GM21619 (cell line): ENCODE results near the gene SRRT.

Experiments
- ATAC-seq: cut with Tn5 transposase; IDR thresholded peaks from one replicate; pipeline ENCODE4 v1.9.1; 2021; ENCODE audit not compliant: unreplicated experiment

SRRT gene

DNA sequence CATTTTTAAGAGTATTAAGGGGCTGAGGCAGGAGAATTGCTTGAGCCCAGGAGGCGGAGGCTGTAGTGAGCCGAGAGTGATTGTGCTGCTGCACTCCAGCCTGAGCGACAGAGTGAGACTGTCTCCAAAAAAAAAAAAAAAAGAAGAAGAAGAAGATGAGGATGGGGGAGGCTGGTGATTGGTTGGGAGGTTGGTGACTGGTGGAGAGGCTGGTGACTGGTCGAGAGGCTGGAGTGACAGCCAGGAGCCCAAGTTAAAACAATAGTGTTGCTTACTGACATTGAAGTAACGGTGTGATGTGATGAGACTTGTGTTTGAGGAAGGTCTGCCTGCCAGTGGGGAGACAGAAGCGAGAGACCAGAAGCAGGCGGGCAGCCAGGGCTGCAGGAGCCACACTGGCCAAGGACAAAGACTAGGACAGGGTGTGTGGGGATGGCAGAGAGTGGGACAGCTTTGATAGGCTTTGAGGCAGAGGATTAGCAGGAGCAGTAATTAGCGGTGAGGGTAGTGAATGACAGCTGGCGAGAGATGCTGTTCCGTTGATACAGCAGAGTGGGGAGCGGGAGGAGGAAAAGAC is 4.9 kb downstream of the SRRT start:
- no peak for ATAC-seq

DNA sequence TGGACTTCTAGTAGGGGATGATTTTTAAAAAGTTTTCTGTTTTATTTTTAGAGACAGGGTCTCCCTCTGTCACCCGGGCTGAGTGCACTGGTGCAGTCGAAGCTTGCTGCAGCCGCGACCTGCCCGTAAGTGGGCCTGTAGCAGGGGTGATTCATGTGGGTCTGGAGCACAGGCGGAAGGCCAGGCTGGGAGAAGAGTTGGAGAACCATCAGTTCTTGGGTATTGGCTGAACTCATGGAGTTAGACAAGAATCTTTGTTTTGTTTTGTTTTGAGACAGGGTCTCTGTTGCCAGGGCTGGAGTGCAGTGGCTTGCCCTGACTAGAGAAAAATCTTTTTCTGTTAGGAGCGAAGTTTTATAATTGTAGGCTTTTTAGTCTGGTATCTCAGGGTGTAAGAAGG is 5.7 kb downstream of the SRRT start:
- ATAC-seq: no peak

DNA sequence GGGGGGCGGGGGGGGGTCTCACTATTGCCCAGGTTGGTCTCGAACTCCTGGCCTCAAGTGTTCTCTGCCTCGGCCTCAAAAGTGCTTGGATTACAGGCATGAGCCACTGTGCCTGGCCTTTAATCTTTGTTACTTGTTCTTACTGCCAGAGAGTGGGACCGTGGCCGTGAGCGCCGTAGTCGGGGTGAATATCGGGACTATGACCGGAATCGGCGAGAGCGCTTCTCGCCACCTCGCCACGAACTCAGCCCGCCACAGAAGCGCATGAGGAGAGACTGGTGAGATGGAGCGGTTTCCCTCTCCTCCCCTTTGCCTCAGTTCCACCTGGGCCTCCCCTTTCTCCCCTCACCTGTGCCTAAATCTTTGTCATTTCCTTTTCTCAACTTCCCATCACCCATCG is 6.2 kb downstream of the SRRT start:
- no peak for ATAC-seq

DNA sequence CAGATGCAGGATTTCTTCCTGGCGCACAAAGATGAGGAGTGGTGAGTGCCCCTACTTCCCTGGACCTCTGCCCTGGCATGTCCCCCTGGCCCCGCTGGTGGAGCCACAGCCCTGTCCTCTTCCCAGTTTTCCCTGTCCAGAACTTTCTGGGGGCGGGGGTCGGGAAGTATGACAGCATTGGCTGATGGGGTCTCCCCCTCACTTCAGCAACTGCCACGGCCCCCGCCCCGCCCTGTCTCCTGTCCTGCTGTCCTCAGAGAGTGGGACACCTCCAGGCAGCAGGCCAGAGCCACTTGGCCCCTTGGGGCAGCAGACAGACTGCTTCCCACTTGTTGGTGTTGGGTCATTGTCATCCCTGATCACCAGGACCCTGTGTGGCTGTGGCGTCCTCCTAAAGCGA is 7.3 kb downstream of the SRRT start:
- no peak for ATAC-seq

DNA sequence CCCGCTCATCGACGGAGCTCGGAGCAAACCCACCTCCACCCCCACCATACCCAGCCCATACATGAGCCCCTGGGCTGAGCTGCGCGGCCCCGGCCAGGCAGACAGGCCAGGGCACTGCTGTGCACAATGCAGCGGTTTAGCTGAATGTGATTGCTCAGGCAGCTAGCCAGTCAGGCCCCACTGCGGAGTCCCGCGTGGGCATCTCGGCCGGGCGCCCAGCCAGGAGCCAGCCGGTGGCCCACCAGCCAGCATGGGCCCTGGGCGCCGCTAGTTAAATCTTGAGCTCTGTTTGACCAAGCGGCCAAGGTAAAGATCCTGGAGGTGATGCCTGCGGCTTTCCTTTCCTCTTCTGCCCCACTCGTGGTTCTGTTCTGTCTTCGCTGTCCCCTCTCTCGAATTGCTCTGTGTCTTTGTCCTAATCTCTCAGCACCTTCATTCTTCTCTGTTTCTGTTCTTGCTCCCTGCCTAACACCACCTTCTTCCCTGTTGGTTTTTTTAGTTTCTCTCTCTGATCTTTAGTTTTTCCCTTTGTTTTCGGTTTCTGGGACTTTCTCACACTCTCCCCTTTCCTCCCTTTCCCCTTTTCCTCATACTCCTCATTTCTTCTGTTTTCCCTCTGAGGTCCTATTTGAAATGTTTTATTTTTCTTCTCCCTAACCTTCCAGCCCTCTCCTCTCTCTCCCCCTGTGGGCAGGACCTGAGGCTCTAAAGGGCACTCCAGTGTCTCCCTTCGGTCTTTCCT is 8.1 kb downstream of the SRRT start:
- no peak for ATAC-seq

DNA sequence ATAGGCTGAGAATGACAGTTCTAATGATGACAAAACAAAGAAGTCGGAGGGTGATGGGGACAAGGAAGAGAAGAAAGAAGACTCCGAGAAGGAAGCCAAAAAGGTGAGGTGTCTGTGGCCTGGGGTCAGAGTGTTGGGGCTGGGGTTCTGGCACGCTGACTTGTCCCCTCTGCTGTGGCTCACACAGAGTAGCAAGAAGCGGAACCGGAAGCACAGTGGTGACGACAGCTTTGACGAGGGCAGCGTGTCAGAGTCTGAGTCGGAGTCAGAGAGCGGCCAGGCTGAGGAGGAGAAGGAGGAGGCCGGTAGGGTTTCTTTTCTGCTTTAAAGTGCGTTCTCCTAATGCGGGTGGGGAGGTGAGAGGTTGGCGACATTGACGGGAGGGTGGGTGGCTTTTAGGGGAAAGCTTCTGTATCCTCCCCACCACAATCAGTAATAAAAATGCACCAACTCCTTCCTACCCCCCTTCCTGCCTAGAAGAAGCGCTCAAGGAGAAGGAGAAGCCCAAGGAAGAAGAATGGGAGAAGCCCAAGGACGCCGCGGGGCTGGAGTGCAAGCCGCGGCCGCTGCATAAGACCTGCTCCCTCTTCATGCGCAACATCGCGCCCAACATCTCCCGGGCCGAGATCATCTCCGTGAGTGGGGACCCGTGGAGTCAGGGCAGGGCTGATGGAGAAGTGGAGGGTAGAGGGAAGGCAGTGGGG is 10.0 kb downstream of the SRRT start:
- ATAC-seq: no peak

DNA sequence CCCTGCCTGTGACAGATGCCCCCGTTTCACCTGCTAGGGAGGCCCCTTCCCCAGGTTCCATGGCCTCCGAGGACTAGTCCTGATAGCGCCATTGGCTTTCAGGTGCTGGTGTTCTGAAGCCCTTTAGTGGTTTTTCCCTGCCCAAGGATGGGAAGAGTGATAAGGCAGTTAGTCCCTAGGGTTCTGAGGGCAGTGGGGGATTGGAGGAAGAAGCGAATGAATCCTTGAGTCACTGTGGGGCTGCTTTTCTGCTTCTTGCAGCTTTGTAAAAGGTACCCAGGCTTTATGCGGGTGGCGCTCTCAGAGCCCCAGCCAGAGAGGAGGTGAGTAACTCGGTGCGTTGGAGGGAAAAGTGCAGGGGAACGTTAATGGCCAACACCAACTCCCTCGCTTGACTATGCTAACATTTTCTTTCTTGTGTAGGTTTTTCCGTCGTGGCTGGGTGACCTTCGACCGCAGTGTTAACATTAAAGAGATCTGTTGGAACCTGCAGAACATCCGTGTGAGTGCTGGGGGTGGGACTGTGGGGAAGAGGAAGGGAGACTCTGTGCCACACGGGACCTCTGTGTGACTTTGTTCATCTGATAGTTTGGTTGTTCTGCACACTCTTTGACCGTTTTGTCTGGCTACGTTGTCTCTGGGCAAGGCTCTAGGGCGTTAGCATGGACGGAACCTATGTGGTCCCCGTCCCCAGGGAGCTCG is 10.7 kb downstream of the SRRT start:
- ATAC-seq: no peak

DNA sequence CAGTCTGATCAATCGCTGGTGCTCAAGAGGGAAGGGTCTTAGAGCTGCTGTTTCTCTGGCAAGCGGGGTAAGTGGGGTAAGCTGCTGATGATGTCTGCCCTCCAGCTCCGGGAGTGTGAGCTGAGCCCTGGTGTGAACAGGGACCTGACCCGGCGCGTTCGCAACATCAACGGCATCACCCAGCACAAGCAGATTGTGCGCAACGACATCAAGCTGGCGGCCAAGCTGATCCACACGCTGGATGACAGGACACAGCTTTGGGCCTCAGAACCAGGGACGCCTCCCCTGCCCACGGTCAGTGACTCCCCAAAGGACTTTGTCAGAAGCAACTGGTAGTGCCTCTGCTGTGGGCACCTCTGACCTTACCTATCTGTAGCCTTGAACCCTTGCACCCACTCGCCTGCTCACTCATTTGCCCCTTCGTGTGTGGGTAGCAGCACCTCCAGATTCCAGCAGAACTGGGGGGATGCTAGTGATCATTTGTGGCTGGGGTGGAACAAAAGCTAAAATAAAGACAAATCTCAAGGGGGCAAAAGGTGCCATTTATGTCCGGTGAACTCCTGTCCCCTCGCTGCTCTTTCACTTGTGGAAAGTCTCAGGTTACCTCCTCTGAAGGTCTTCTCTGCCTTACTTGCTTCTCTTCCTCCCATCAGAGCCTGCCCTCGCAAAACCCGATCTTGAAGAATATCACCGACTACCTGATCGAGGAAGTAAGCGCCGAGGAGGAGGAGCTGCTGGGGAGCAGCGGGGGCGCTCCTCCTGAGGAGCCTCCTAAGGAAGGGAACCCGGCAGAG is 11.4 kb downstream of the SRRT start:
- ATAC-seq: no peak

DNA sequence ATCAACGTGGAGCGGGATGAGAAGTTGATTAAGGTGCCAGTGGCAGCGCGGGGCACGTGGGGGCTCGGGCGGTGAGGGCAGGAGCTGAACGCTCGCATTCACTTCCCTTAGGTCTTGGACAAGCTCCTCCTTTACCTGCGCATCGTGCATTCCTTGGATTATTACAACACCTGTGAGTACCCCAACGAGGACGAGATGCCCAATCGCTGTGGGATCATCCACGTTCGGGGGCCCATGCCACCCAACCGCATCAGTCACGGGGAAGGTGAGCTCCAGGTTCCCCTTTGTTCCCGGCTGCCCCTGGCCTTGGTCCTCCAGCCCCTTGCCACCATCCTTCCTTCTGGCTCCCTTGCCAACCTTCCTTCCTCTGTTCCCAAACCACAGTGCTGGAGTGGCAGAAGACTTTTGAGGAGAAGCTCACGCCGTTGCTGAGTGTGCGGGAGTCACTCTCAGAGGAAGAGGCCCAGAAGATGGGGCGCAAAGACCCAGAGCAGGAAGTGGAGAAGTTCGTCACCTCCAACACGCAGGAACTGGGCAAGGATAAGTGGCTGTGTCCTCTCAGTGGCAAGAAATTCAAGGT is 12.1 kb downstream of the SRRT start:
- no peak for ATAC-seq

DNA sequence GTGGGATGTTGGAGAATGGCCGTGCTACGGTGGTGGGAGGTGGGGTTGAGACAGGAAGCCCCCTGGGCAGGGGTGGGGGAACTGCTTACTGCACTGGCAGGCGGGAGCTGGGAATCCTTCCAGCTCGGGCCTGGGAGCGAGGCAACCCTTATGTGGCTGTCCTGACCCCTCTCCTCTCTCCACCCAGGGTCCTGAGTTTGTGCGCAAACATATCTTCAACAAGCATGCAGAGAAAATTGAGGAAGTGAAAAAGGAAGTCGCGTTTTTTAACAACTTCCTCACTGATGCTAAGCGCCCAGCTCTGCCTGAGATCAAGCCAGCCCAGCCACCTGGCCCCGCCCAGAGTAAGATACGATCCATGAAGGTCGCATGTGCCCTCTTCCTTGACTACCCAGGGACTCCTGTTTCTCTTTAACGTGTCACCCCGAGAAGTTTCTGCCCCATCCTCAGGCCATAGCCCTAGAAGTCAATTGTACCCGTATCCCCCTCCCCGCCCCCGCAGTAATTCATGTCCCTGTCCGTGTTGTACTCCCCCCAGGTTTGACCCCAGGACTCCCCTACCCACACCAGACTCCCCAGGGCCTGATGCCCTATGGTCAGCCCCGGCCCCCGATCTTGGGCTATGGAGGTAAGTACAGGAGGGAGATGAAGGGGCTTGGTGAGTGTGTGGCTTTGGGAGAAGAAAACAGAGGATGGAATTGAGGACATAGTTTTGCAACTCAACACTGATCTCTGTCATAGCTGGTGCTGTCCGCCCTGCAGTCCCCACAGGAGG is 12.8 kb downstream of the SRRT start:
- no peak for ATAC-seq

DNA sequence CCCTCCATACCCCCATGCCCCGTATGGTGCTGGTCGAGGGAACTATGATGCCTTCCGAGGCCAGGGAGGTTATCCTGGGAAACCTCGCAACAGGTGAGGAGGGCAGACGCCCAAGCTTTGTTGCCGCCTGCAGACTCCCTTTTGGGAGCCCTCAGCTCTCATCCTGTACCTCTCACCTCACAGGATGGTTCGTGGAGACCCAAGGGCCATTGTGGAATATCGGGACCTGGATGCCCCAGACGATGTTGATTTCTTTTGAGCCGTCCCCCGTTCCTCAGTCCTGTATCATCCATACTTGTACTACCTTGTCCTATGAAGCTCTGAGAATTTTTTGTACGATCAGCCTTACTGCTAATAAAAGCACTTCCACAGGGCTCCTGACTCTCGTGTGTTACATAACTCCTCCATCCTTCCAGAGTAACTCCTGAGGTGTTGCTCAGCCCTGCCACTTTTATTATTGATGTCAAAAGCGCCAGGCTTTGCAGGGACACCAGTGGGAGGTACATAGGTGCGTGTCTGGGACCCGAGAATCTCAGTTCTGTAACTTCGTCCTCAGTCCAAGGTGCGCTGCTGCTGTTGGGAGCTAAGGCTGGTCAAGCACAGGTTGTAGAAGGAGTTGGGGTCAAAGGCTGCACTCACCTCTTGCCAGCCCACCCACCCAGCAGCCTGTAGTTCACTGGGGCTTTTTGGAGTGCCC is 13.5 kb downstream of the SRRT start:
- ATAC-seq: no peak

DNA sequence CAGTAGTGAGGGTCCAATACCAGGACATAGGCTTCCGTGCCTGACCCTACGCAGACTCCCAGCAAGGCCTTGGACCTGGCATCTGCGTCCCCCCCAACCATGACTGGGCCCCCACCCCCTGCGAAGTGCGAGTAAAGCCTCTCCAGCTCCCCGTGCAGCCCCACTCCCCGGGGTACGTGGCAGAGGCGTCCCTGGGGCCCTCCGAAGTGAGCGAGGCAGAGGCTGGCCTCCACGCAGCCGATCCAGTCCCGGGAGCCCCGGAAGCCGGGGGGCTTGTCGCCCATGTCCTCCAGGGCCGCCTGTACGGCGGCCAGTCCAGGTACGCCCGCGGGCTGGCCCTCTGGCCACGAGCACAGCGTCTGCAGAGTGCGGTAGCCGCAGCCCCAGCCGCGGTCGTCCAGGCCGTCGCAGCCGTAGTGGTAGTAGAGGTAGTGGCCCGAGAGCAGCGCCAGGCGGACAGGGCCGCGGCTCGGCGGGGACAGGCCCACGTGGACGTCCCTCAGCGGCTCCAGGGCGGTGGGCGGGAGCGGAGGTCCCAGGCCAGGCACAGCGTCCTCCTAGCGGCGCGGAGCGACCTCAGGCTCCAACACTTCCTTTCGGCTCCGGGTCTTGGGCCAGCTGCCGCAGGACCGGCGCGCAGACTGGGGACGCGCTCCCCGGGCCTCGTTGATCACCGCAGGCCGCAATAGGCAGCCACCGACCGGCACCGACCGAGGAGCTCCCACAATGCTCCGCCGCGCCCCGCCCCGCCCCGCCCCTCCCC is 14.3 kb downstream of the SRRT start, which contains the start of gene UFSP1:
Gene UFSP1, minus strand, starts transcription at position 728 of the 763 bp plus-strand sequence. Its CDS starts 444 bp downstream, at position 284.
- peak; percentile 31 for ATAC-seq

DNA sequence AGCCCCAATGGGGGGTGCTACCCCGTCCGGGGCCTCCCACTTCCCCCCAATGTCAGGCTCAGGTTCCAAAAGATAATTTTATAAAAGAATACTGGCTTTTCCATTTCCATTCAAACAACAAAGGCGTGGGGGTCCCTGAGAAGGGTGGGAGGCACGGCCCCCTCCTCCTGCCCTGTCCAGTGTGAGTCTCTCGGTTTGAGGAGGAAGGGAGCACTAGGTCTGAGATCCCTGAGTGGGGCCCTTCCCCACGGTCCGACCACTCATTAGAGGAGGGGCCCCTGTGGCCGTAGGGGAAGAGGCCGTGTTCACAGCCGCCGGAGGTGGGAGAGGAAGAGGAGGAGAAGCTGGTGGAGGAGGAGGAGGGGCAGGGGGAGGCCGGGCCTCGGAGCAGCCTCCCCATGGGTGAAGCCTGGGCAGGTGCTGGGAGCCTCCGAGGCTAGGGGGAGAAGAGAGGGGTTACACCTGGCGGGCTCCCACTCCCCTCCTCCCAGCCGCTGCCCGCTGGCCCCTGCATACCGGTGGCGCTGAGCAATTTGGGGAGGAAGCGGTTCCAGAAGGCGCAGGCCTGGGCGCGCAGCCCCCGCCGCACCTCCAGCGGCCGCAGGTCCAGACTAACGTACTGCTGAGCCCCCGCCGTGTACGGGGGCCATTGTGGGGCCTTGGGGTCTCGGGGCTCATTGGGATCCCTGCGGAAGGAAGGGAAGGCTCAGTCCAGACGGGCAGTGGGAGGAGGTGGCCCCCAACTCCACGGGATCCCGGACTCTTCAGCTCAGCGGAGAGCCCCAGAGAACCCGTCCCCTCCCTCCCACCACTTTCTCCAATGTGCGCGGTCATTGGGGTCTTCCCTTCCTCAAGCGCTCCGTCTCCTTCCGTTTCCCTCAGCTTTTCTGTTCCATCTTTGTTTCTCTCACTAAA is 16.0 kb downstream of the SRRT start:
- ATAC-seq: no peak

DNA sequence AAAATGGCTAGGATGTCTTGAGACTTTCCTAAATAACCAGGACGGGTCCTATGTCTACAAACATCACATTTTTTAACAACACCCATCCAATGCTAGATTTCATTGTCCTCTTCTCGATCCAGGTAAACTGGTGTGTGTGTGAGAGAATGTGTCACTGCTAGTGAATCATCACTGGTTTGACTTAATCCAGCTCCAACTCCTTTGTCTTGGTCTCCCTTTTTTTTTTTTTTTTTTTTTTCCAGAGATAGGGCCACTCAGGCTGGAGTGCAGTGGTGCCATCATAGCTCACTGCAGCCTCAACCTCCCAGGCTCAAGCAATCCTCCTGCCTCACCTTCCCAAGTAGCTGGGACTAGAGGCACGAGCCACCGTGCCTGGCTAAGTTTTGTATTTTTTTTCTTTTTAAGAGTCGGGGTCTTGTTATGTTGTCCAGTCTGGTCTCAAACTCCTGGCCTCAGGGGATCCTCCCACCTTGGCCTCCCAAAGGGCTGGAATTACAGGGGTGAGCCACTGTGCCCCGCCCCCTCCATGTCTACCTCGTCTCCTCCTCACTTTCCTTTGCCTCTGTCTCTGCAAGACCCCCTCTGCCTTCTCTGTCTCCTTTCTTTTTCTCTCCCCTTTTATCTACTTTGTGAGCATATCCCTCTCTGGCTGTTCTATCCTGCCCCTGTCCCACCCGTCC is 16.8 kb downstream of the SRRT start:
- ATAC-seq: no peak

DNA sequence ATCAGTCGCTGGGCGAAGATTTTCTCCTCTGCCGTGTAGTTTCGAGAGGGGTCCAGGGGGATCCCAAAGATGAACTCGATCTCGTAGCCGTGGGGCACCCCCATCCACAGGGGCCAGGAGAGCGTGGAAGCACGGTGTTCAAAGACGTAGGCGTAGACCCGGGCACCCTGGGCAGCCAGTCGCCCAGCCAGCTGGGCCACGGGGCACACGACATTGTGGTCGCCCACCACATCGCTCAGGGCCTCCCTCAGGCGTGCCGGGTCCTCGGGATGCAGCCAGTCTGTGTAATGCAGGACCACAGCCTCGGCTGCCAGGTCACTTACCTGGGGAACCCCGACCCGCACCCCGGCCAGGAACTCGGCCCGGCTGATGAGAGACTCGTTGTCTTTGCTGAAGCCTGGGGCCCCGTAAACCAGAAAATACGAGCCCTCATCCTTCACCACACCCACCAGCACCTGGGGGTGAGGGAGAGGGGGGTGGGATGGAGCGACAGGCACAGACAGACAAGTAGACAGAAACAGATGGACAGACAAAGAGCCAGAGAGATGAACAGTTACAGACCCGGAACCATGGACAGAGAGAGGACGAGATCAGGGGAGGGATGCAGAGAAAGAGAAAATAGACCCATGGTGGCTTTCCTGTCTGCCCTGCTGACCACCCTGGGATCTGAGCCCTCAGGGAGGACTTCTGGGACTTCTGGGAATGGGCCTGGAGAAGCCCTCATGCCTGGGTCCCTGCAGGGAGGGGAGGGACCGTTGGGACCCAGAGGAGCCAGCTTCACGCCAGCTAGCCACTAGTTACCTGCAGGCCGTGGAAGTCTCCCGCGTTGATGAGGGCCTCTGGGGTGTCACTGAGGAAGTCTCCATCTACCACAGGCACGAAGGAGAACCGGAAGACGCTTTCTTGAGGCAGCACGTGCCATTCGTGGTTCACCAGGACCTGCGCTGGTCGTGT is 17.7 kb downstream of the SRRT start:
- no peak for ATAC-seq
